GM11168 (cell line): ENCODE data around the gene SVOP.
"Not testable (repeated sequence)": the region's sequence is repeated elsewhere in the genome, so short reads cannot be mapped to it uniquely, and the experiment has no call there.

Experiments used
- in situ Hi-C: fragments of 300-500 bp; cut with MboI; formaldehyde crosslinking; loops from one replicate; pipeline ENCODE4 v1.12.0; 2022; ENCODE audit warnings: low sequenced_read_pairs; ENCODE audit not compliant: unreplicated experiment

SVOP gene, protein sequence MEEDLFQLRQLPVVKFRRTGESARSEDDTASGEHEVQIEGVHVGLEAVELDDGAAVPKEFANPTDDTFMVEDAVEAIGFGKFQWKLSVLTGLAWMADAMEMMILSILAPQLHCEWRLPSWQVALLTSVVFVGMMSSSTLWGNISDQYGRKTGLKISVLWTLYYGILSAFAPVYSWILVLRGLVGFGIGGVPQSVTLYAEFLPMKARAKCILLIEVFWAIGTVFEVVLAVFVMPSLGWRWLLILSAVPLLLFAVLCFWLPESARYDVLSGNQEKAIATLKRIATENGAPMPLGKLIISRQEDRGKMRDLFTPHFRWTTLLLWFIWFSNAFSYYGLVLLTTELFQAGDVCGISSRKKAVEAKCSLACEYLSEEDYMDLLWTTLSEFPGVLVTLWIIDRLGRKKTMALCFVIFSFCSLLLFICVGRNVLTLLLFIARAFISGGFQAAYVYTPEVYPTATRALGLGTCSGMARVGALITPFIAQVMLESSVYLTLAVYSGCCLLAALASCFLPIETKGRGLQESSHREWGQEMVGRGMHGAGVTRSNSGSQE

DNA sequence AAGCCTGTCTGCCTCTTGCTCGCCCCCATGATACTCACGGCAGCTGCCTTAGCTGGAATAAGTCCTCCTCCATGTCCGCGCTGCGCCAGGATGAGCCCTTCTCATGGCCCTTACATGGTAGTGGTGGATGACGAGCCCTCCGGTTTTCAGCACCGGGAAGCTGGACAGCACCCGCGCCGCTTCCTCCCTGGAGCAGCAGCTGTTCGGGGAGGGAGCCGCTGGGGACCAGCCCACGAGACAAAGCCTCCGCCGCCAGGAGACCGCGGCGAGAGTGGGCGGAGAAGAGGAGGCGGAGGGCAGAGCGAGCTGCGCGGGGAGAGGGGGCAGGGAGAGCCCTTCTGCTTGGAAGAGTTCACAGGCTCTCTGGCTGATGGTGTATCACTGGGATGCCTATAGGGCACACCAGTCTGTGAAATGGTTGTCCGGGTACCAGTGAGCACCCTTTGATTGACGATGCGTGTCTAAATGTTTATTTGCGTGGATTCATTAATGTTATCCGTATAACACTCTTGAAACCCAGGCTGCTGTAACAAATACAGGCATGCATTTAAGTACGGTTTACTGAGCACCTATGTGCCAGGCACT is at the start of gene SVOP:
SVOP (minus strand) TSS at position 273 of the 585 bp plus-strand sequence; CDS start at position 73, 200 bp downstream.
- in situ Hi-C loops: no loop called here

DNA sequence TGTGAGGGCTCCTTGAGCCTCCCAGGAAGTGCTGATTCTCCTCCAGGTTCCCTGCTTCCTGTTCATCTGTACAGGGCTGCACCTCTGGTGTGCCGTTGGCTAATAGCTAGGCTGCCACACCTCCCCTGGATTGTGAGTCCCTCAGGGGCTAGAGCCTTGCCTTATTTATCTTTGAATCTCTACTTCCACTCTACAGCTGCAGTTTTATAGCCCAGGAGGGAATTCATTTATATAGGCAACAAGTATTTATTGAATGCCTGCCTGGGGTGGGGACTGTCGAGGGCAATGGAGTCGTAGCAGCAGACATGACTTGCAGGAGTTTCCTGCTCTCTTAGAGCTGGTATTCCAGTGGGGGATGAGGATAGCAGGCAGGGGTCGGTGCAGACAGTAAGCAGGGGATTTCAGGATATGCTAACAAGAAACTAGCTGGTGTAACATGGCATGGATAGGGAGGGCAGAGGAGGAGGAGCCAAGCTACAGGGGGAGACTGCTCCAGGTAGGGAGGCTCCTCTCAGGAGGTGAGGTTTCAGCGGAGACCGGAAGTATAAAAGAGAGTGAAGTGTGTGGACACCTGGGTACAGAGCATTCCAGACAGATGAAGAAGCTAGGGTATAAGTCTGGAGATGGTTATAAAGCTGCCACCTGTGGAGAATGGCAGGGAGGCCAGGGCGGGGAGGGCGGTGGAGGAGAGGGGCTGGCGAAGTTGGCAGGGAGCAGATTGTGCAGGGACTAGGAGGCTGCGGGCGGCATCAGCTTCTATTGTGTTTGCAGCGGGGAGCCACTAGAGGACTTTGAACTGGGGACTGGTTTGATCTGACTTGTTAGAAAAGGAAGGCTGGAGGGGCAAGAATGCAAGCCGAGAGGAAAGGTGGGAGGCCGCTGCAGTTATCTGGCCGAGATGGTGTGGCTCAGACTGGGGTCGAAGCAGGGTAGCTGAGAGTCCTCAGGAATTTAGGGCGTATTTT is 48.7 kb upstream of the SVOP start:
- in situ Hi-C loops: no loop called here

DNA sequence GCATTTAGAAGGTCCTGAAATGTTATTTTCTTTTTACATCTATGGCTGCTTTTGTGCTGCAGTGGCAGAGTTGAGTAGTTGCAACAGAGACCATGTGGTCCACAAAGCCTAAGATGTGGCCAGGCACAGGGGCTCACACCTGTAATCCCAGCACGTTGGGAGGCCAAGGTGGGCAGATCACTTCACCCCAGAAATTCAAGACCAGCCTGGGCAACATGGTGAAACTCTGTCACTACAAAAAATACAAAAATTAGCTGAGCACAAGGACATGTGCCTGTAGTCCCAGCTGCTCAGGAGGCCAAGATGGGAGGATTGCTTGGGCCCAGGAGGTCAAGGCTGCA is 45.0 kb upstream of the SVOP start:
- in situ Hi-C loops: no loop called here

DNA sequence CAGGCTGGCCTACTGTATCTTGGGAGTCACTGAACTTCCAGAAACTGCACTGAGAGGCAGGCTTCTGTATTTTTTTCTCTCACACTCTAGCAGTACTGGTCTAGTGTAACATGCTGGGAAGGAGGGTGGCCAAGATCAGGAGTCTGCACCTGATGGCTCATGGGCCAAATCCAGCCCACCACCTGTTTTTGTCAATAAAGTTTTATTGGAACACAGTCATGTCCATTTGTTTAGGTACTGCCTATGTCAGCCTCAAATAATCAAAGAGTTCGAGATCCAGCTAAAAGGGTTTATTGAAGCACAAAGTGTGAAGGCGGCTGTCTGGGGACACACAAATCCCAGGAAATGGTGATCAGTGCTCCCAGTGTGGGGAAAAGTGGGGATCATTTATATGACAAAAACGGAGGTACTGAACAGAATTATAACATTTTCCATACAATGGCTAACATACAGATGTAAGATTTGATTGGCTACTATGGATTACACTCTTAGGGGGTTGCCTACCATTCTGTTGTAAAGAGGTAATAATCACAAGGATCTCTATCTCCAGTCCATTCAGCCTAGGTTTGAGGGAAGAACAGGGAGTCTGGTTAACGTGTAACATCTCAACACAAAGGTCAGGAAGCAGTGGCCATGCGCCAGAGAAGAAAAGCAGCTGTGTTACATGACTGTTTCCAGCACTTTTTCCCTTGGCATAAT is 44.4 kb upstream of the SVOP start:
- in situ Hi-C loops: no loop called here

DNA sequence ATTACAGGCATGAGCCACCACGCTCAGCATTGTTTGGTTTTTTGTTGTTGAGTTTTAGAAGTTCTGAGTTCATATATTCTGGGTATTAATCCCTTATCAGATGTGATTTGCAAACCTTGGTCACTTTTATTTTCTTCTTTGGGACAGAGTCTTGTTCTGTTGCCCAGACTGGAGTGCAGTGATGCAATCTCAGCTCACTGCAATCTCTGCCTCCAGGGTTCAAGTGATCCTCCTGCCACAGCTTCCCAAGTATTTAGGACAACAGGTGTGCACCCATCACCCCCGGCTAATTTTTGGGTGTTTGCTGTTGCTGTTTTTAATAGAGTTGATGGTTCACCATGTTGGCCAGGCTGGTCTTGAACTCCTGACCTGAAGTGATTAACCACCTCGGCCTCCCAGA is 43.3 kb upstream of the SVOP start:
- in situ Hi-C loops: no loop called here

DNA sequence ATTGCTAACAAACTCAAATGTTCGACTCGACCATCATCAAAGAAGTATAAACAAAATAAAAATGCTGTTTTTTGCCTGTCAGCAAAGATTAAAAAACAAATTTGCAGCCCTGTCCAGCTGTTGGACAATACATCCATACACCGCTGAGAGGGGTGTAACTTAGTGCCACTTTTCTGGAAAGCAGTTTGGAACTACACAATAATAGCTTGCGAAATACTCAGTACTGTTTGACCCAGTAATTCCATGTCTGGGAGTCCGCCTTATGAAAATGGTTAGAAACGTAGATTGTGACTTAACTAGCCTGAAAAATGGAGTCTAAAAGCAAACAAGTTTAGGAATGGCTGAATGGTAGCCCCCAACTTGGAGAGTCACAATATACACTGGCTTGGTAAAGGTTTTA is 37.9 kb upstream of the SVOP start:
- in situ Hi-C loops: no loop called here

DNA sequence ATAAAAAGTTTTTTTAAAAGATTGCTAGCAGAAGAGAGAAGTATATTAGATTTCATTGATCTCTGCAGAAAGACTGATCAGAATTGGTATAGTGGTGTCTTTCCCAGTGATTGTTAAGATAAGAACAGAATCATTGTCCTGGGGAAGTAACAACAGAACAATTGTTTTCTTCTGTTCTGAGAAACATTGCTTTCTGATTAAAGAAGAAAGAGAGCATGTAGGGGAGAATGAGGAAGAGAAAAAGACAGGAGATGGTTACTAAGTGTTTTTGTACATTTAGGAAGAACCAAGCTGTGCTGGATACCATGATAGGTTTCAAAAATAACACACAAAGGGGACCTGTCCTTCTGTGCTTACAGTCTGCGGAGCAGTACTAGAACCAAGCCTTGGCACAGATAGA is 36.5 kb upstream of the SVOP start:
- in situ Hi-C loops: no loop called here

DNA sequence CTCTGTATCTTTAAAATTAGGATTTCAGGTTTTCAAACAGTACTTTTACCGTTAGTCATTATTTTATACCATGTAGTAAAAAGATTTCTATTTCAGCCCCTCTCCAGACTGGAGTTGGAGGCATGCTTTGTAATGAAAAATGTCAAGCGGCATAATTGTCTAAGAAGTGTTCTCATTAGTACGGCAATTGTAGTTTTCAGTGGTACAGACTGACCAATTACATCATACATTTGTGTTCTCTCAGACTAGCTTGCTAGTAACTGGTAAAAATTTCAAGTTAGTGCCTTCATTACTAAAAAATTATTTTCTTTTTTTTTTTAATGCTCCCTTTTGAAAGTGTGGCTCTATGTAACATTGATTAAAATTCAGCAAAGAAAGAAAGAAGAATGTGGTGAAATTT is 36.0 kb upstream of the SVOP start:
- in situ Hi-C loops: no loop called here

DNA sequence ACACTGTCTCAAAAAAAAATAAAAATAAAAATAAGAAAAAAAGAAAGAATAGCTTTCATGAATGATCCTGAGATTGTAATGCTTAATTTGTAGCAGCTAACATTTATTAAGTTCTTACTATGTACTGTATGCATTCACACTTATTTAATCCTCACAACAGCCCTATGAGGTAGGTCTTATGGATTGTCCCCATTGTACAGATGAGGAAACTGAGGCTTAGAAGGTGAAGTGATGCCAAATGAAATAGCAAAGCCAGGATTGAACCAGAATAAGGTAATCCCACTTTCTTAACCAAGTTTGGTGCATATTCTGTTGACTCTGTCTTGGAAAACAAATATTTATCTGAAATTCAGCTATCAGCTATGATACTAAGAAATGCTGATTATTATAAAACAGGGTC is 33.7 kb upstream of the SVOP start:
- in situ Hi-C loops: no loop called here

DNA sequence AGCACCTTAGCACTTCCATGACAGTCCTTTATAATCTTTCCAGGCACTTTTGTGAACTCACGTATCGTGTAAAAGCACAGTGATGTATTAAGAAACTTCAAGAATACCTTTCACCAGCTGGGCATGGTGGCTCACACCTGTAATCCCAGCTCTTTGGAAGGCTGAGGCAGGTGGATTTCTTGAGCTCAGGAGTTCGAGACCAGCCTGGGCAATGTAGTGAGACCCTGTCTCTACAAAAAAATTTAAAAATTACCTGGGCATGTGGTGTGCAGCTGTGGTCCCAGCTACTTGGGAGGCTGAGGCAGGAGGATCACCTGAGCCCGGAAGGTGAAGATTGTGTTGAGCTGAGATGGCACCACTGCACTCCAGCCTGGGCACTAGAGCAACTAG is 33.3 kb upstream of the SVOP start:
- in situ Hi-C loops: not testable (repeated sequence)

DNA sequence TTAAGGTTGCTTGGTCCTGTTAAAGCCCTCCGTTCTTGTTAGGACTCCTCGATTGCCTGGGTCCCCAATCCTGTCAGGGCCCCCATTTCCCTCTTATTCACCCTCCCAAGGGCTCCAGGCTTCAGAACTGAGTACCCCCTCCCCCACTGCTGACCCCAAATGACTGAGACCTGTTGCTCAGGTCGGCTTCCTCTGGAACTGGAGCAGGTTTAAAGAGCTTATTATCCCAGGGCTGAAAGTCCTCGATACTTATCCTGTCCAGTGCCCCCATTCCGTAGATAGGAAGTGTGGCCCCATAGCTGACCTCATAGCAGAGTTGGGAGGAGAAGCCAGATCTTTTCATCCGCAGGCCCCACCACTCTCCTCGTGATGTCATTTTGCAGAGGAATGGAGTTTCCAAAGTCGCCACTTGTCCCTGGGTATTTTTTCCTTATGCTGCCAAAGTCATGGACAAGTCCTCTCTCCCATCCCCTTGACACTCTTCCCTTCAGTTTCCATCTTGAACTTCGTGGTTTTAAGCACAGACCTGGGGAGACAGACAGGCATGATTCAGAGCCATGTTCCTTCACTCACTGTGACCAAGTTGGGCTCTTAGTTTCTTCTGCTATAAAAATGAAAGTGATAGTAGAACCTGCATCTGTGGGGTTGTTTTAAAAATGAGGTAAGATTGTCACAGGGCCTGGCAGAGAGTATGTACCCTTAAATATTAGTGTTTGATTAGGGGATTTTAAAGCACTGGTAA is 32.7 kb upstream of the SVOP start:
- in situ Hi-C loops: no loop called here

DNA sequence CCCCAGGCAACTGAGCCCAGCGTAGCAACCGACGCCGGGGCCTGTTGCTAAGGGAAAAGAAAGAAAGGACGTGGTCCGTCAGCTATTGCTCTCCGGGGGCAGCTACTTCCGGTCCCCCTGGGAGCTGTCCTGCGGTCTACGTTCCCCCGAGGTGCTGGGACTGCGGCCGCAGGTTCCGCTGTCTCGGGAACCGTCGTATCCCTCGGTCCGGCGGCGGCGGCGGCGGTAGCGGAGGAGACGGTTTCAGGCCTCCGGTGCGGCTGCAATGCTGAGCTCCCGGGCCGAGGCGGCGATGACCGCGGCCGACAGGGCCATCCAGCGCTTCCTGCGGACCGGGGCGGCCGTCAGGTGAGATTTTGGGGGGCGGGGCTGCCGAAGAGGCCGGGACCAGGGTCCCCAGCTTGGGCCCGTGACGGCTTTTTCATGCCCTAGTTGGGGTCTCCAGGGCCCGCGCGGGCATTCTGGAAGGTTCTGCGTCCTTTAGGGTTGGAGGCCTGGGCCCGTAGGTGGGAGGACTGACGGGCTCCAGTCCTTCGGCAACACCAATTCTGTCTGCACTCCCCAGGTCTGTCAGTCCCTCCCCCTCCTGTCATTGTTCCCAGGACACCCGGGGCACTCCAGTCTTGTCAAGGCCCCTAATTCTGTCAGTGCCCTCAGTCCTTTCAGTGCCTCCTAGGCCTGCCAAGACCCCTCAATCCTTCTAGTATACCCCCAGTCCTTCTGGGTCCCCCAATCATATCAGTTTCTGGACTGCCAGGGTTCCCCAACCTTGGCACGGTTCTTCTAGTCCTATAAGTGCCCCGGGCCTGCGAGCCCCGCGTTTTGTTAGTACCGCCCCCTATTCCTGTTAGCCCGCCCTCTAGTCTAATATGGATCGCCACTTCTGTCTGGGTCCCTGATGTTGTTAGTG is 31.8 kb upstream of the SVOP start, which contains the start of gene USP30:
USP30 (plus strand) TSS at position 163 of the 910 bp plus-strand sequence; CDS start at position 266, 103 bp downstream.
- in situ Hi-C loops: no loop called here

DNA sequence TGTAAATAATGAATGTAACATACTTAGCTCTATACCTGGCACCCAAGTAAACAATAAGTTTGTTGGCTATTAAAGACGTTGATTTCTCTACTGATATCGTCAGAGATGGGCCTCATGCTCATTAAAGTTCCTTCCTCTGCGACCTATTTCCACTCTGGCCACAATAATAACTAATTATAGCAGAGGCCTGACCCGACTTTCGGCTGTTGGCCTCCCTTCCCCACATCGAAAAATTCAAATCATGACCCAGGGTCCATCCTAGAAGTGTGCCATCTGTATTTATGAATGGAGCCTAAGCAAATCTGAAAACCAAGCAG is 31.2 kb upstream of the SVOP start:
- in situ Hi-C loops: no loop called here

DNA sequence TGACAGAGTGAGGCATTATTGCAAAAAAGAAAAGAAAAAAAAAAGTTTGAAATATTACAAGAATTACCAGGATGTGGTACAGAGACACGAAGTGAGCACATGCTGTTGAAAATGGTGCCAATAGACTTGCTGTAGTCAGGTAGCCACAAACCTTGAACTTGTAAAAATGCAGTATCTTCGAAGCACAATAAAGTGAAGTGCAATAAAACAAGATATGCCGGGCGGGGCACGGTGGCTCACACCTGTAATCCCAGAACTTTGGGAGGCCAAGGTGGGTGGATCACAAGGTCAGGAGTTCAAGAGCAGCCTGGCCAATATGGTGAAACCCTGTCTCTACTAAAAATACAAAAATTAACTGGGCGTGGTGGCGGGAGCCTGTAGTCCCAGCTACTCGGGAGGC is 28.9 kb upstream of the SVOP start:
- in situ Hi-C loops: not testable (repeated sequence)

DNA sequence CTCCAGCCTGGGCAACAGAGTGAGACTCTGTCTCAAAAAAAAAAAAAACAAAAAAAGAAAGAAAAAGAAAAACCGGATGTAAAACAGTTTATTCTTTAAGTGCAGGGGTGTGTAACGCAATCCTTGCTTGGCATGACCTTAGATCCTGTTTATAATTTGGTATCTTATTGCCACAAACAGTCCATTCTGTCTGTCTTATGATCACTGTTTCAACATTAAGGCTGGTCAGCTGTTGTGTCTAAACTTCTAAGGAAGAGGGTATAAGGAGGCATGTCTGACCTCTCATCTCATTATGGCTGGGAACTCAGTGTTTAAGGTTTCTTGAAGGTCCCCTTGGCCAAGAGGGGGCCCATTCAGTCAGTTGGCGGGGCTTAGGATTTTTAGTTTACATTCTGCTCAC is 27.8 kb upstream of the SVOP start:
- in situ Hi-C loops: not testable (repeated sequence)

DNA sequence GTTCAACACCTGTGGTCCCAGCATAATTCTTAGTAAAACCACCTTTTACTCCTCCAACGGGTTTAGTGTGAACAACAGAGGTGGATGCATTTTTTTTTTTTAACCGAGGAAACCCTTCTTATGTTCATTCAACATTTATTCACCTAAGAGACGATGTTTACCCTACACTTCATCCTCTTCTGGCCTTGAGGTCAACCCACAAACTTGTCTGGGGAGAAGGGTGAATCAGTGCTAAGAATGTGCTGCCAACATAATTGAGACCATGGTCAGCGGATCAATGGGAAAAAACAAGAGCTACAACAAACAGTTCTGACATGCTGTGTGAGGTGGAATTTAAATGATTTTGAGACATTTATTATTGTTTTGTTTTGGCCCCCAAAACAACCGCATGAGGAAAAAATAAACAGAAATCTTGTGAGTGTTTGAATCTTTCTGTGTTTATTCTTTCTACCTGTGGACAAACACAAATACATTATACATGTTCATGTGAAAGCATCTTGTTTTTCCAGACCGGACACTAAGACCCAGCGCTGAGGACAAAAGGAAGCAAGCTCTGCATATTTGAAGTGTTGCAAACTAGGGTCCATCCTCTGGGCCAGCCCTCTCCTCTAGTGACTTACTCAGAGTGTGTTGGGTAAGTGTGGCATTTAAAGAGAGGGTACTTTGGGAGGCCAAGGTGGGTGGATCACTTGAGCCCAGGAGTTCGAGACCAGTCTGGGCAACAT is 26.4 kb upstream of the SVOP start:
- in situ Hi-C loops: no loop called here

DNA sequence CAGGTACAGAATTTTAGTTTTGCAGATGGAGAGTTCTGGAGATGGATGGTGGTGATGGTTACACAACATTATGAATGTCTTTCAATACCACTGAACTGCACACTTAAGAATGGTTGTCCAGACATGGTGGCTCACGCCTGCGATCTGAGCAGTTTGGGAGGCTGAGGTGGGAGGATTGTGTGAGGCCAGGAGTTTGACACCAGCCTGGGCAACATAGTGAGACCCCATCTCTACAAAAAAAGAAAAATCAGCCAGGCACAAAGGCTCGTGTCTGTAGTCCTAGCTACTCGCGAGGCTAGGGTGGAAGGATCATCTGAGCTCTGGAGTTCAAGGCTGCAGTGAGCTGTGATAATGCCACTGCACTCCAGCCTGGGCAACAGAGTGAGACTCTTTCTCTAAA is 23.4 kb upstream of the SVOP start:
- in situ Hi-C loops: no loop called here

DNA sequence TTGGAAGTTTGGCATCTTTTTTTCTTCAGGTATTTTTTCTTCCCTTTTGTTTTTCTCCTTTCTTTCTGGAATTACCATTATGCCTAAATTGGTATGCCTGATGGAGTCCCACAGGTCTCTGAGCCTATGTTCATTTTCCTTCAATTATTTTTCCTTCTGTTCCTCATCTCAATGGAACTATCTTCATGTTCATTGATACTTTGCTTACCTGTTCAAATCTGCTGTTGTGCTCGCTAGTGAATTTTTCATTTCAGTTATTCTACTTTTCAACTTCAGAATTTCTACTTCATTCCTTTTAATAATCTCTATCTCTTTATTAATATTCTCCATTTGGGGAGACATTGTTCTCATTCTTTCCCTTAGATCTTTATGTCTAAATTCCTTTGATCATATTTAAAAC is 16.1 kb upstream of the SVOP start:
- in situ Hi-C loops: no loop called here
